ENCODE data around the gene SCNN1A. TPM values are rescaled to one million over a fixed set of nuclear protein-coding genes. Genes with fewer than 3 reads are reported as not detected.

Gene SCNN1A
- total RNA-seq, 1 experiment from 2014 or later = 549 TPM

DNA sequence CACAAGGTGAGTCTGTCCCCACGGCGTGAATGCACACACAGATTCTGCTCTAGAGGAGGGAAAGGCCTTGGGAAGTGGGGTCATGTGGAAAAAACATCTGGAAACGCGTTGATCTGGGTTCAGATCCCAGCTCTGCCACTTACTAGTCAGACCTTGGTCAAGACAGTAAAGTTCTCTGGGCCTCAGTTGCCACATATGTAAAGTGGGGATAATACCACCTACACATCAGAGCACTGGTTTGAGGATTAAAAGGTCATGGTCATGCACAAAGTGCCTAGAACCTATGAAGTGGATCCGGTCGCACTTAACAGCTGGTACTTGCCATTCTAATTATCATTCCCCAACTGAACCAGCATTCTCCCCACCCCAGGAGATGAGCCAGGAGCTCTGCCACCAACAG is 60.2 kb downstream of the SCNN1A start:
- TF ChIP-seq, protein P1, sequence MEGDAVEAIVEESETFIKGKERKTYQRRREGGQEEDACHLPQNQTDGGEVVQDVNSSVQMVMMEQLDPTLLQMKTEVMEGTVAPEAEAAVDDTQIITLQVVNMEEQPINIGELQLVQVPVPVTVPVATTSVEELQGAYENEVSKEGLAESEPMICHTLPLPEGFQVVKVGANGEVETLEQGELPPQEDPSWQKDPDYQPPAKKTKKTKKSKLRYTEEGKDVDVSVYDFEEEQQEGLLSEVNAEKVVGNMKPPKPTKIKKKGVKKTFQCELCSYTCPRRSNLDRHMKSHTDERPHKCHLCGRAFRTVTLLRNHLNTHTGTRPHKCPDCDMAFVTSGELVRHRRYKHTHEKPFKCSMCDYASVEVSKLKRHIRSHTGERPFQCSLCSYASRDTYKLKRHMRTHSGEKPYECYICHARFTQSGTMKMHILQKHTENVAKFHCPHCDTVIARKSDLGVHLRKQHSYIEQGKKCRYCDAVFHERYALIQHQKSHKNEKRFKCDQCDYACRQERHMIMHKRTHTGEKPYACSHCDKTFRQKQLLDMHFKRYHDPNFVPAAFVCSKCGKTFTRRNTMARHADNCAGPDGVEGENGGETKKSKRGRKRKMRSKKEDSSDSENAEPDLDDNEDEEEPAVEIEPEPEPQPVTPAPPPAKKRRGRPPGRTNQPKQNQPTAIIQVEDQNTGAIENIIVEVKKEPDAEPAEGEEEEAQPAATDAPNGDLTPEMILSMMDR (conservative IDR thresholded peaks at IDR 0.05) = no peak
- no peak for TF ChIP-seq EZH2 (IDR thresholded peaks at IDR 0.05; ENCODE audit: low read depth)
- peaks cover 46% of the 10 kb centered on the region for H3F3A ChIP-seq (ENCODE audit: insufficient read depth, low read depth)
- H3K9me3 ChIP-seq (ENCODE audit: insufficient read depth, low read depth) = no peaks in the 10 kb centered on the region
- no TSS peak for BruUV-seq (replicated peaks)
- ChIA-PET POLR2A (ENCODE audit: unreplicated experiment) (interaction anchor here (0.6 to 0.7 kb wide), 2 partner anchors 217 to 221 kb away, joined by 3 to 4 read pairs; no protein-coding TSS in a partner anchor), CTCF (no interaction called here)
- H3K36me3 ChIP-seq (ENCODE audit: low read depth) = peaks cover 26% of the 10 kb centered on the region
- peaks cover 39% of the 10 kb centered on the region for H3K4me1 ChIP-seq (replicated peaks; ENCODE audit: insufficient read depth)
- intact Hi-C loops (cut with micrococcal nuclease; ENCODE audit: unreplicated experiment) = no loop called here
- no peak overlapping the region for H3K4me2 ChIP-seq
- H3K27me3 ChIP-seq (ENCODE audit: insufficient read depth, low read depth) = no peaks in the 10 kb centered on the region
- DNase-seq = no peak
- no peaks in the 10 kb centered on the region for H4K20me1 ChIP-seq (ENCODE audit: insufficient read depth)
- H2AFZ ChIP-seq = no peak overlapping the region
- H3K27ac ChIP-seq = no peak overlapping the region
- H3K9me2 ChIP-seq (ENCODE audit: insufficient read depth) = no peaks in the 10 kb centered on the region
- H3K4me3 ChIP-seq = no peak overlapping the region
- peaks cover 33% of the 10 kb centered on the region for H3K79me2 ChIP-seq (ENCODE audit: low read depth)

DNA sequence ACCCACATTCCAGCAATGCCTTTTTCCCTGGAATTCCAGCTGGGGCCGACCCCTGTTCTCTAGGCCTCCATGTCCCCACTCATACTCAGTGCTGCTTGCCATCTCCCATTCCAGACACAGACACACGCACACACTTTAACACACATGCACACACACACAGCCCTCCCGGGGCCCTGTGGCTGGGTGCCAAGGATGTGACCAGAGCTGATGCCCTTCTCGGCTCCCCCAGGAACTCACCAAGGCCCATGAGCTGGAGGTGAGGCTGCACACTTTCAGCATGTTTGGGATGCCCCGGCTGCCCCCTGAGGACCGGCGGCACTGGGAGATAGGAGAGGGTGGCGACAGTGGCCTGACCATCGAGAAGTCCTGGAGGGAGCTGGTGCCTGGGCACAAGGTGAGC is 60.6 kb downstream of the SCNN1A start:
- ChIA-PET CTCF (interaction anchor here (0.7 kb wide), 1 partner anchor 74 kb away, joined by 3 read pairs; no protein-coding TSS in a partner anchor), POLR2A (ENCODE audit: unreplicated experiment) (interaction anchor here (0.6 to 0.7 kb wide), 2 partner anchors 218 to 221 kb away, joined by 3 to 4 read pairs; no protein-coding TSS in a partner anchor)
- H3K4me2 ChIP-seq = no peak overlapping the region
- no peaks in the 10 kb centered on the region for H3K9me2 ChIP-seq (ENCODE audit: insufficient read depth)
- no peak overlapping the region for H3K4me3 ChIP-seq
- TF ChIP-seq EZH2 (IDR thresholded peaks at IDR 0.05; ENCODE audit: low read depth) = no peak
- TF ChIP-seq, protein P1 (conservative IDR thresholded peaks at IDR 0.05) = no peak
- H3K27me3 ChIP-seq (ENCODE audit: insufficient read depth, low read depth) = no peaks in the 10 kb centered on the region
- H3F3A ChIP-seq (ENCODE audit: insufficient read depth, low read depth) = peaks cover 43% of the 10 kb centered on the region
- no peak overlapping the region for H3K27ac ChIP-seq
- peaks cover 33% of the 10 kb centered on the region for H3K79me2 ChIP-seq (ENCODE audit: low read depth)
- BruUV-seq (replicated peaks) = no TSS peak
- DNase-seq = no peak
- peaks cover 43% of the 10 kb centered on the region for H3K4me1 ChIP-seq (replicated peaks; ENCODE audit: insufficient read depth)
- H3K36me3 ChIP-seq (ENCODE audit: low read depth) = peaks cover 26% of the 10 kb centered on the region
- H4K20me1 ChIP-seq (ENCODE audit: insufficient read depth) = no peaks in the 10 kb centered on the region
- intact Hi-C loops (cut with micrococcal nuclease; ENCODE audit: unreplicated experiment) = no loop called here
- no peak overlapping the region for H2AFZ ChIP-seq
- H3K9me3 ChIP-seq (ENCODE audit: insufficient read depth, low read depth) = no peaks in the 10 kb centered on the region

DNA sequence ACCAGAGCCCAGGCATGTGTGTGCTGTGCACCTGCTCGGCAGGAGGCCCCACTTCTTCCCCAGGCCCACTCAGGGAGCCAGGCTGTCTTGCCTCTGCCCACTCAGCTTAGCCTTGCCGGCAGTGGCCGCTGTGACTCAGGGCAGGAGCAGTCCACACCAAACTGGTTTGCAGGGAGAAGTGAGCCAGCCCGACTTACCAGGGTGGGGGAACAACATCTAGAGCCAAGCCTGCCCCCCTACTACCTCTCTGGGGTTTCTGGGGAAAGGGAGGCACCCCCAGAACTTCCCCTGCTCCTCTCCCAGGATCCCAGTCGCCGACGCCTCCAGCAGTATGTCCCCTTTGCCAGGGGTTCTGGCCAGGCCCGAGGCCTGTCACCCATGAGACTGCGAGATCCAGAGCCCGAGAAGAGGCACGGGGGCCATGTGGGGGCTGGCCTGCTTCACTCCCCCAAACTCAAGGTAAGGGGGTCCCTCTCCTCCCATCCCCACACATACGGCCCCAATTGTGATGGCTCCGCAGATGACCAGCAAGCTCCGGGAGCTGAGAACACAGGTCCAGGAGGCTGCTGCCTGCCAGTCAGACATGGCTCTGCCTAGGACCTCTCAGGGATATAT is 61.9 kb downstream of the SCNN1A start:
- H3F3A ChIP-seq (ENCODE audit: insufficient read depth, low read depth) = peaks cover 40% of the 10 kb centered on the region
- H3K4me1 ChIP-seq (replicated peaks; ENCODE audit: insufficient read depth) = peaks cover 47% of the 10 kb centered on the region
- ChIA-PET POLR2A (ENCODE audit: unreplicated experiment) (interaction anchor here (0.6 to 1.5 kb wide), 6 partner anchors 10 to 376 kb away, joined by 3 to 15 read pairs (median 7); partner anchors contain the start of gene ZNF384), CTCF (interaction anchor here (0.7 to 1.5 kb wide), 6 partner anchors 10 to 241 kb away, joined by 3 to 5 read pairs (median 3); no protein-coding TSS in a partner anchor)
- H3K9me3 ChIP-seq (ENCODE audit: insufficient read depth, low read depth) = no peaks in the 10 kb centered on the region
- TF ChIP-seq, protein P1 (conservative IDR thresholded peaks at IDR 0.05) = no peak
- TF ChIP-seq EZH2 (IDR thresholded peaks at IDR 0.05; ENCODE audit: low read depth) = no peak
- peak overlapping the region; percentile 33; the same call in 1 of the 2 replicates for H3K4me3 ChIP-seq
- H3K36me3 ChIP-seq (ENCODE audit: low read depth) = peaks cover 26% of the 10 kb centered on the region
- peak overlapping the region; percentile 97 for H3K27ac ChIP-seq
- no peaks in the 10 kb centered on the region for H3K27me3 ChIP-seq (ENCODE audit: insufficient read depth, low read depth)
- intact Hi-C loops (cut with micrococcal nuclease; ENCODE audit: unreplicated experiment) = loop anchor here (1.0 to 2.0 kb wide), 5 partner anchors 18 to 63 kb away; no protein-coding TSS in a partner anchor
- H3K4me2 ChIP-seq = peak overlapping the region; percentile 91
- peaks cover 33% of the 10 kb centered on the region for H3K79me2 ChIP-seq (ENCODE audit: low read depth)
- H3K9me2 ChIP-seq (ENCODE audit: insufficient read depth) = no peaks in the 10 kb centered on the region
- BruUV-seq (replicated peaks) = no TSS peak
- no peak overlapping the region for H2AFZ ChIP-seq
- no peak for DNase-seq
- H4K20me1 ChIP-seq (ENCODE audit: insufficient read depth) = no peaks in the 10 kb centered on the region

All from PC-9 (cell line).